WTC11 (cell line): ENCODE measurements around the gene DTX4.

Source experiments
- ATF3 ChIP-seq: sonication (generic); formaldehyde crosslinking; conservative IDR thresholded peaks from 2 replicates; pipeline ENCODE4 v1.8.1; 2022; ENCODE audit warnings: mild to moderate bottlenecking, missing genetic modification reagents
- CTCF ChIP-seq: fragments of 200-600 bp; IDR thresholded peaks from 2 replicates; pipeline ENCODE4 v1.8.0; 2022; ENCODE audit warnings: antibody characterized with exemption
- E2F1 ChIP-seq: sonication (generic); formaldehyde crosslinking; IDR thresholded peaks from 2 replicates; pipeline ENCODE4 v1.8.0; 2022; ENCODE audit warnings: mild to moderate bottlenecking, missing genetic modification reagents
- GABPB1 ChIP-seq: sonication (generic); formaldehyde crosslinking; IDR thresholded peaks from 2 replicates; pipeline ENCODE4 v1.8.1; 2023; ENCODE audit warnings: mild to moderate bottlenecking, missing genetic modification reagents
- PRDM15 ChIP-seq: sonication (generic); formaldehyde crosslinking; IDR thresholded peaks from 2 replicates; pipeline ENCODE4 v1.8.0; 2022; ENCODE audit warnings: missing genetic modification reagents
- SP1 ChIP-seq: sonication (generic); formaldehyde crosslinking; conservative IDR thresholded peaks from 2 replicates; pipeline ENCODE4 v1.8.1; 2022; ENCODE audit warnings: missing genetic modification reagents
- TEAD4 ChIP-seq: sonication (generic); formaldehyde crosslinking; IDR thresholded peaks from 2 replicates; pipeline ENCODE4 v1.8.0; 2022; ENCODE audit warnings: mild to moderate bottlenecking, missing genetic modification reagents

GRCh38 chr11:59204746-59205145 is 32.8 kb downstream of the DTX4 start:
- TF ChIP-seq CTCF (no peak), SP1 (CRISPR knock-in tag) (no peak), E2F1 (CRISPR knock-in tag) (no peak), TEAD4 (CRISPR knock-in tag) (no peak), PRDM15 (no peak), ATF3 (CRISPR knock-in tag) (no peak), GABPB1 (CRISPR knock-in tag) (no peak)
